ENCODE data around the gene ODAPH.
"Not testable (repeated sequence)": the region's sequence is repeated elsewhere in the genome, so short reads cannot be mapped to it uniquely, and the experiment has no call there.

The ODAPH gene, protein sequence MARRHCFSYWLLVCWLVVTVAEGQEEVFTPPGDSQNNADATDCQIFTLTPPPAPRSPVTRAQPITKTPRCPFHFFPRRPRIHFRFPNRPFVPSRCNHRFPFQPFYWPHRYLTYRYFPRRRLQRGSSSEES

DNA sequence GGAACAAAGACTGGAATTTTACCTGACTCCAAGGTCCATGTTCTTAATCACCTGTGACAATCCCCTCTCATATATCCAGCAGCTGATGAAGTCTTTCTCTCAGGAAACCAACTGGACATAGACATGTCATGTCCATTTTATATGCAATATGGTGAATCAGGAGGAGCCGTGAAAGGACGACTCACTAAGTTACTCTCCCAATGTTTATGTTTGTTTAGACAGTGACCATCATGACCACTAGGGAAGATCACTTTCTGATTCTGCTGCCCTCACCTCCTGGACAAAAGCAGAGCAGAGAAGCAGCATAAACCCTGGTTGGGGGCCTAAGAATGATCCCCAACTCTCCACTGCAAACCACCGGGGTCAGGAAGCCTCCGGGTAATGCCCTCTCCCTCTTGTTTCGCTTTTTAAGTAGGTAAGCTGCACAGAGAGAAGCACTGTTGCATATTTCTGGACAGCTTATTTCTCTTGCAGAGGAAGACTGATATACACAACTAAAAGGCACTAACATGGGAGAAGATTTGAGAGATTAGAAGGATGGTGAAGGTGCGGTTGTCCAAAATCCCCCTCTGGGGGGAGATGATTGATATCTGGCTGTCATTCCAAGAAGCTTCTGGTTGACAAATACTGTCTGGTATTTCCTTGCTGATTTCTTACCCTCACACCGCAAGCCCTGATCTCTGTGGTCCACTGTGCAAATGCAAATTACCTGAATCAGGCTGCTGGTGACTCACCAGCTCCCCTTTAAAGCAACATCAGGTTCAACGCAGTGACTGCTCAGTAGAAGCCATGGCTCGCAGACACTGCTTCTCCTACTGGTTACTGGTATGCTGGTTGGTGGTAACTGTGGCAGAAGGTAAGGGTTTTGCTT, at the start of gene ODAPH:
Gene ODAPH (plus strand): TSS at position 773 of the 871 bp plus-strand sequence. CDS start 17 bp downstream, at position 790.
- no peak for DNase-seq

DNA sequence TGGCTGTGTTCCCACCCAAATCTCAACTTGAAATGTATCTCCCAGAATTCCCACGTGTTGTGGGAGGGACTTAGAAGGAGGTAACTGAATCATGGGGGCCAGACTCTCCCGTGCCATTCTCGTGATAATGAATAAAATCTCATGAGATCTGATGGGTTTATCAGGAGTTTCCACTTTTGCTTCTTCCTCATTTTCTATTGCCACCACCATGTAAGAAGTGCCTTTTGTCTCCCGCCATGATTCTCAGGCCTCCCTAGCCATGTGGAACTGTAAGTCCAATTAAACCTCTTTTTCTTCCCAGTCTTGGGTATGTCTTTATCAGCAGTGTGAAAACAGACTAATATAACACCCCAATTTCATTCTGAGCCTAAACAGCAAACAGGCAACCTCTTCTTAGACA, 46.3 kb upstream of the ODAPH start:
- peak; percentile 22 for DNase-seq

DNA sequence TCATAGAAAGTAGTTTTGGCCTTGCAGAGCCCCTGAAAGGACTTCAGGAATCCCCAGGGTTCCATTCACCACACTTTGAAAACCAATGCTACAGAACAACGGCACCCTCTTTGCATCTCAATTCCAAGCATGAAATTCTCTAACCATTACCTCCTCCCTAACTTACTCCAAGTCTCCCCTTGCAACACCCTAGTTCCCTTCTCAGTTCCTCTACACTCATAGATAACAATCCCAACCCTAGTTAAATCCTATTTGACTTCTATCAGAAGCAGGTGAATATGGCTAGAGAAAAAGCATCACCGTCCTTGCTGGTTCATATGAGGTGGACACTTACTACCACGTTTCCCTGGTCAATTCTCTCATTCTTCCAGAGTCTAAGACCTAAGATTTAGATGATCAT, 44.0 kb upstream of the ODAPH start:
- DNase-seq, result no peak

DNA sequence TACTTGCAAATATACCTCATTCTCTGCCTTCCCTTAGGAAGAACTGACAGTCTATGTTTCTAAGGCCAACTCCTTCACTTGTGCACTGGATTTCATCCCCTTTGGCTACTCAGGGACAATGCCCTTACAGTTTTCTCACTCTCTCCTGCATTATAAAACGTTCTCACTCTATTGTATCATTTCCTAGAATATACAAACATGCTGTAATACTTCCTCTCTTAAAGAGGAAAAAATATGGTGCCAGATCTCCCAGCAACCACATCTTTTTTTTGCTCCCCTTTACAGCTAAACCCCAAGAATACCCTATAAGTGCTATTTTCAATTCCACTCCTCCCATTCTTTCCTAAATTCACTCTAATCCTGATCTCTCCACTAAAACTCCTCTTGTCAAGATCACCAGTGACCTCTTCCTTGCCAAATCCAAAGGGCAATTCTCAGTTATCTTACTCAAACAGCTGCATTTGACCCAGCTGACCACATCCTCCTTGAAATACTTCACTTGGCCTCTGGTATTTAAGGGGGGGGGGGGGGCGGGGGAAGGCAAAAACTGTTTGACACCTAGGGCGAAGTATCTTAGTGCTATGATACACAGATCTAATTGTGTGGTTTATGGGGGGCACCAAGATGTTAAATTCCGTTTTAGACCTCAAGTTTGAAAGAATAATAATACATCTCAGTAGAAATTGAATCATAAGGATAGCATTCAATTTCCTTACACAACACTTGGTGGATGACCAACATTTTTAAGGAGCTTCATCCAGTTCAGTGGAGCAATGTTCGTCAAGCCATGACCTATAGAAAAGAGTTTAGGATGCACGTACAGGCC, 43.3 kb upstream of the ODAPH start:
- peak; percentile 93 for DNase-seq

DNA sequence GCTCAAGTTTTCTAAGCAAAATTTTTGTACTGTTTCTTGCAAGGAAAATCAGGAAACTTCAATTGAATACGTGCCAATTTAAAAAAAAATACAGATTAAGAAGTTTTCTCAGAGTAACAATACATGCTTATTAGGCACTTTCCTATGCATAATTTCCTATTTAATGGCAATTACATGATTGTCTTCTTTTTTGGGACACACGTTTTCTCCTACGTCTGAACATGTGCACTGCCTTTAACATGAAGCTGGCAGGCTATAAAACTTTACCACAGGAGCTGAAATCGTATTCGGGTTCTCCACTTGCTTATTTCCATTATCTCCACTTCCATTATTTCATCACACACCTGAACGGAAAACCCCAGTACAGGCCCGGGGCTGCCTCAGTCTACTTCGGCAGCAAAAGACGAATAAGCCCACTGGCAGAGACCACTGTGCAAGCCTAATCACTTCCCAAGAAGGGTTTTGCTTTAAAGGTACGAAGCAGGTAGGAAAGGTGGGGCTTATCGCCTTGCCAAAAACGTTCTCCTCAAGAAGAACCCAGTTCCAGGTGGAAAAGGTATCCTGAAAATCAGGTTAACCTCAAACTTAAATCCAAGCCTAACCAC, 42.2 kb upstream of the ODAPH start:
- peak; percentile 30 for DNase-seq

DNA sequence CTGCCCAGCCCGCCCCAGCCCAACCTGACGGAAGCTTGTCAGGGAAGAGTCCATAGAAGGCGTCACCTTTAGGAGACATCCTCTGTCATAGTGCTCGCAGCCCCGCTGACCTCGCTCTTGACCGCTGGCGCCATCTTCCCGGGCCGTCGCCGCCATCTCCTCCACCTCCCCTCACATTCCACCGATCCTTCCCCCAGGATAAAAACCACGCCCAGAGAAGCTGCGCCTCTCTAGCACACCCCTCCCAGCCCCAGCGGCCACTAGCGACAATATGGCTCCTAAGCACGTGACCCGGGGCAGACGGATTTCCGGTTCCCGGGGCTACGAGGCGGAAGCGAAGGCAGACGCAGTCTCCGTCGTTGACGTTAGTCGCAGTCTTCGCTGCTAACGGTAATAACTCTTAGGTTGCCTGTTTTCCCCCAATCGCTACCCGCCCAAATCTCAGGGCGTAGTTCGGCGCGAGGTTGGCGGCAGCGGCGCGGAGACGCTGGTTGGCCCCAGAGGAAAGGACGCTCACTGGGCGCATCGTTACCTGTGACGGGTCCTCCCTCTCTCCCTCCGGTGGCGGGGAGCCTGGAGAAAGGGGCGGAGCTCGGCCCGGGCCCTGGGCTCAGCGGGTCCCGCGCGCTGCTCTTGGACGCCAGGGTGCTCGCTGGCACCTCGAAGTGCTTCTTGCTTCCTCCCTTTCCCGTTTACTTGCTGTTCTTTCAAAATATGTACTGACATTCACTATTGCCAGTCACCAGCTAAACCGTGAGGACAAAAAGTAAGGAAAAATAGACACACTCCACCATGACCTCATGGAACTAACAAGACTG, 41.5 kb upstream of the ODAPH start, which contains the start of the genes RCHY1 and THAP6:
Gene RCHY1 (minus strand): TSS at position 273 of the 818 bp plus-strand sequence. CDS start 117 bp downstream, at position 156.
Gene THAP6 (plus strand): TSS at position 343 of the 818 bp plus-strand sequence. CDS start 980 bp downstream, outside the sequence.
- DNase-seq, result peak; percentile 98

DNA sequence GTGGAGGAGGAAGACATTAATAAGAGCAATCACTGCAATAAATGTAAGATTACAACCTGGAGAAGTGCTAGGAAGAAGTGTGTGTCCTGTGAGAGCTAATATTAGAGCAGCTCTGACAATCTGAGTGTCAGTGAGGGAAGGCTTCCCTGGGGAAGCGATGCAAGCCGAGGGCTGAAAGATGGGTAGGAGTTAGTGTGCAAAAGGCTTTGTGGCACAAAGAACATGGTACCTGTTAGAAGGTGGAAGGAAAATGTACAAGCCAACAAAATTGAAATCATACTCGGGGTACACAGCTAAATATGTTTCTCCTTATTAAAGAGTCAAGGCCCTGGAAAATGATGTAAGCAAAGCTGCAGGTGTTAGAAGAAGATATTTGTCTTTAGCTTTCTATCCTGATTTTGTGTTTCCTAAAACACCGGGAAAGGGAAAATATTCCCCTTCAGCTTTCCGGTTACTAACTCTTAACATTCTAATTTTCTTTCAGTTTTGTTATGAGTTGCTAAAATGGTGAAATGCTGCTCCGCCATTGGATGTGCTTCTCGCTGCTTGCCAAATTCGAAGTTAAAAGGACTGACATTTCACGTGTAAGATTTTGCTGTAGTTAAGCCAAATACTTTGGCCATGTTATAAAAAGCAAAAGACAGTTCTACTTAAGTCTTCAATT, 40.8 kb upstream of the ODAPH start:
- DNase-seq, result peak; percentile 9

DNA sequence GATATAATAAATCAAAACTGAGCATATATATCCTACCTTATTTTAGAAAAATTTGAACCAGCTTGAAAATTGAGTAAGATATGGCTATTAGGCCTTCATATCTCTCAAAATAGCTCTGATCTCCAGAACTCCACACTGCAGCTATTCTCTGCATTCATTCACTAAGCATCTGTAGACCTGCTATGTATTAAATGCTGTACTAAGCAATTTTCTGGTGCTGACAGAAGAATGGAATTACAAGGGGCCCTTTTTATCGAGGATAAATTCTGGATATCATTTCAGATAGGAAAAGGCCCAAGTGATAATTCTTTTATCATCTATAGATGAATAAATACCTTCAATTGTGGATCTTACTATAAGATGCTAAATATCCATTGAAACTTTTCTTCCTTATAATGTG, 39.7 kb upstream of the ODAPH start:
- DNase-seq, result no peak

DNA sequence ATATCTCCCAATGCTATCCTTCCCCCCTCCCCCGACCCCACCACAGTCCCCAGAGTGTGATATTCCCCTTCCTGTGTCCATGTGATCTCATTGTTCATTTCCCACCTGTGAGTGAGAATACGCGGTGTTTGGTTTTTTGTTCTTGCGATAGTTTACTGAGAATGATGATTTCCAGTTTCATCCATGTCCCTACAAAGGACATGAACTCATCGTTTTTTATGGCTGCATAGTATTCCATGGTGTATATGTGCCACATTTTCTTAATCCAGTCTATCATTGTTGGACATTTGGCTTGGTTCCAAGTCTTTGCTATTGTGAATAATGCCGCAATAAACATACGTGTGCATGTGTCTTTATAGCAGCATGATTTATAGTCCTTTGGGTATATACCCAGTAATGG, 36.4 kb upstream of the ODAPH start:
- DNase-seq, result not testable (repeated sequence)

DNA sequence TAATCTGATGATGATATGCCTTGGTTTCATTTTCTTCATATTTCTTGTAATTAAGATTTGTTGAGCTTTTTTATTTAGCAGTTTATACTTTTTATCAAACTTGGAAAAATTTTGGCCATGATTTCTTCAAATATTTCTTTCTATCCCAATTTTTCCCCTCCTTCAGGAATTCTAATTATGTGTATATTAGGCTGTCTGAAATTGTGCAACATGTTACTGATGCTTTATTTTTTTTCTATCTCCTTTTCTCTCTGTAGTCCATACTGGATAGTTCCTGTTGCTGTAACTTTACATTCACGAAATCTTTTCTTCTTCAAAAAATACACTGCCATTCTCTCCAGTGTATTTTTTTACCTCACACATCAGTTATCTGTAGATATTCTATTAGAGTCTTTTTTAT, 30.8 kb upstream of the ODAPH start:
- no peak for DNase-seq

DNA sequence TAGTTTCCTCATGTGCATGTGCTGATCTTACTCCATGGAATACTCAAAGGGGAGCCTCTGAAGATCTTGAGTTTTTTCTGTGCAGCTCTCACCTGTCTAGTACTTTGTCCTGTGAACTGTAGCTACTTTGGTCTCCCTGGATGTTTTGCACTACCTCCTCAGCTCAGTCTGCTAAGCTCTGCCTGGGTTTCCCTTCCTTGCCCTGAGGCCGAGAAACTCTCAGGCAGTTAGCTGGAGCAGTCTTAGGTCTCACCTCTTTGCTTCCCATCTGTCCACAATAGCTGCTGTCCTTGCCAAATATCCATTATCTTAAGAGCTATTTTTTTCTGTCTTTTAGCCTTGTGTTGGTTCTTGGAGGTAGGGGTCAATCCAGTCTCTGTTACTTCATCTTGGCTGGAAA, 30.0 kb upstream of the ODAPH start:
- DNase-seq, result no peak

DNA sequence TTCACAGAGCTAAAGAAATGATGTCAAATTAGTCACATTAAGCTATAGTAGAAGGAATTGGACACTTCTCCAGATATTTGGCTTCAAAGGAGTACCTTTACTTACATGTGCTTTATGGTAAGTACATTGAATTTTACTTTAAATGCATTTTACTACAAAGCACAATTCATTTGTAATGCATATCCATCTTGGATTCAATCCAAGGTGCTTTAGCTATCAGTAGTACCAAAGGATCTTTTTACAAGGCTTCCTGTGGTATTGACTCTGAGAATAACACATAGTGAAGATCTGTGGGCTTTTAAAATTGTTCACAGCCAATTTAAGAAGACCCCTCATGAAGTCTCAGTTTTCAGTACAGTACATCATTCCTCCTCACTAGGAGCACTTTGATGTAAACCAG, 28.4 kb upstream of the ODAPH start:
- DNase-seq, result no peak

DNA sequence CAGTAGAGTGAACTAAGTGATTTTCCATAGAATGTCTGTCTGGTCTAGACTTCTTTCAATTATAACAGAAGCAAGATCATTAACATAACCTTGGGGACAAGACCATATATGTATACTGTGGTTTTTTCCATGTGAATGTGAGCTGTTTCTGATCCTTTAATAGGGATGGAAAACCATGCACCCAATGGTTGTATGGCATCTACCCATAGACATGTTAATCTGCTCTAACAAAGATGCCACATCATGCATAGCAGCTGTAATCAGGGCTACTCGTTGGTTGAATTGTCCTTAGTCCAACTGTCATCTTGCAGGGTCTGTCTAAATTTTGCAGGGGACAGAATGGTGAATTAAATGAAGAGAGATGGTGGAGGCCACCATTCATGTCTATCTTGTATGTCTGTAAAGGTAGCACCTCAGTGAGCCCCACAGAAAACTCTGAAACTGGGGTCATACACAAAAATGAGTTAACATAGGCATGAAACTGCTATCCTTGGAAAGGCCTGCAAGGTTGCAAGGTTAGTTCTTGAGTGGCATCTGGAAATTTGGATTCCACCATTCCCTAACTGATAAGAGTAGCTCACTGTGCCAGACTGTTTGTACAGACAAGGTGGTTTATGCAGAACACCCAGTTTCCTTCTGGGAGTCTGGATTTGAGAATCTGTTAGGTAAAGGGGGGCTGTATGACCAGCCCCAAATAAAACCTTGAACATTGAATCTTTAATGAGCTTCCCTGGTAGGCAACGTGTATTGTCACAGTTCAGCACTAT, 25.1 kb upstream of the ODAPH start:
- DNase-seq, result no peak

DNA sequence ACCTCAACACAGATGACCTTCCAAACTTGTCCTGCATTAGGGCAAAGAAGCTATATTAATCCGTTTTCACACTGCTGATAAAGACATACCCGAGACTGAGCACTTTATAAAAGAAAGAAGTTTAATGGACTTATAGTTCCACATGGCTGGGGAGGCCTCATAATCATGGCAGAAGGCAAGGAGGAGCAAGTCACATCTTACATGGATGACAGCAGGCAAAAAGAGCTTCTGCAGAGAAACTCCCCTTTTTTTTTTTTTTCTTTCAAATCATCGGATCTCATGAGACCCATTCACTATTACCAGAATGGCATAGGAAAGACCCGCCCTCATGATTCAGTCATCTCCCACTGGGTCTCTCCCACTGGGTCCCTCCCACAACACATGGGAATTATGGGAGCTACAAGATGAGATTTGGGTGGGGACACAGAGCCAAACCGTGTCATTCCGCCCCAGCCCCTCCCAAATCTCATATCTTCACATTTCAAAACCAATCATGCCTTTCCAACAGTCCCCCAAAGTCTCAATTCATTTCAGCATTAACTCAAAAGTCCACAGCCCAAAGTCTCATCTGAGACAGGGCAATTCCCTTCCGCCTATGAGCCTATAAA, 24.2 kb upstream of the ODAPH start:
- DNase-seq, result not testable (repeated sequence)

DNA sequence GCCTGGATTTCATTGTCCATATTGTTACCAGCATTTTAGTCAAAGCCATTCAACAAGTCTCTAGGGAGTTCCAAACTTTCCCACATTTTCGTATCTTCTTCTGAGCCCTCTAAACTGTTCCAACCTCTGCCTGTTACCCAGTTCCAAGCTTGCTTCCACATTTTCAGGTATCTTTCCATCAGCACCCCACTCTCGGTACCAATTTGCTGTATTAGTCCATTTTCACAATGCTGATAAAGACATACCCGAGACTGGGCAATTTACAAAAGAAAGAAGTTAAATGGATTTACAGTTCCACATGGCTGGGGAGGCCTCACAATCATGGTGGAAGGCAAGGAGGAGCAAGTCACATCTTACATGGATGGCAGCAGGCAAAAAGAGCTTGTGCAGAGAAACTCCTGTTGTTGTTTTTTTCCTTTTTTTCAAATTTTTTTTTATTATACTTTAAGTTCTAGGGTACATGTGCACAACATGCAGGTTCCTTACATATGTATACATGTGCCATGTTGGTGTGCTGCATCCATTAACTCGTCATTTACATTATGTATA, 22.5 kb upstream of the ODAPH start:
- not testable (repeated sequence) for DNase-seq

DNA sequence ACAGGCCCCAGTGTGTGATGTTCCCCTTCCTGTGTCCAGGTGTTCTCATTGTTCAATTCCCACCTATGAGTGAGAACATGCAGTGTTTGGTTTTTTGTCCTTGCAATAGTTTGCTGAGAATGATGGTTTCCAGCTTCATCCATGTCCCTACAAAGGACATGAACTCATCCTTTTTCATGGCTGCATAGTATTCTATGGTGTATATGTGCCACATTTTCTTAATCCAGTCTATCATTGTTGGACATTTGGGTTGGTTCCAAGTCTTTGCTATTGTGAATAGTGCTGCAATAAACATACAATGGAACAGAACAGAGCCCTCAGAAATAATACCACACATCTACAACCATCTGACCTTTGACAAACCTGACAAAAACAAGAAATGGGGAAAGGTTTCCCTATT, 21.9 kb upstream of the ODAPH start:
- DNase-seq, result not testable (repeated sequence)

DNA sequence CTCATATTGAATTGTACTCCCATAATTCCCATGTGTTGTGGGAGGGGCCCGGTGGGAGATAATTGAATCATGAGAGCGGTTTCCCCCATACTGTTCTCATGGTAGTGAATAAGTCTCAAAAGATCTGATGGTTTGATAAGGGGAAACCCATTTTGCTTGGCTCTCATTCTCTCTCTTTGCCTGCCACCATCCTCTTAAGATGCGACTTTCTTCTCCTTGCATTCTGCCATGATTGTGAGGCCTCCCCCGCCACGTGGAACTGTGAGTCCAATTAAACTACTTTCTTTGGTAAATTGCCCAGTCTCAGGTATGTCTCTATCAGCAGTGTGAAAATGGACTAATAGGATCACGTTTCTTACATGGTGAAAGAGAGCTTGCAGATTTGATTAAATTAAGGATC, 18.6 kb upstream of the ODAPH start:
- DNase-seq, result not testable (repeated sequence)

DNA sequence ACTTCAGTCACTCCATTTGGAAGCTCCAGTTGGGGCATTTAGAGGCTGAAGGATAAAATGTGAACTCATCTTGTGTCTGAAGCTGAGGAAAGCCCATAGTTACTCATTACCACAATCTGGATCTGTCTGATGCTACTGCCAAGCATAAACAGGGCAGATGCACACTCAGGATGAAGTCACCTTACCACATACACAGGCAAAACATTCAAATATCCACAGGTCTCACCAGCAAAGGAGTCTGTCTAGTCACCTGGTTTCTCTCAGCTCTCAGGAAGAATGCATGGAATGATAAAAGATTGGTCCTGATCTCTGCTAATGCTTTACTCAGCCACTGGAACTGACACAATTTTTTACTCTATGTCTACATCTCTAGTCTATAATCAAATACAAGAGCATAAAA, 13.0 kb upstream of the ODAPH start:
- no peak for DNase-seq

DNA sequence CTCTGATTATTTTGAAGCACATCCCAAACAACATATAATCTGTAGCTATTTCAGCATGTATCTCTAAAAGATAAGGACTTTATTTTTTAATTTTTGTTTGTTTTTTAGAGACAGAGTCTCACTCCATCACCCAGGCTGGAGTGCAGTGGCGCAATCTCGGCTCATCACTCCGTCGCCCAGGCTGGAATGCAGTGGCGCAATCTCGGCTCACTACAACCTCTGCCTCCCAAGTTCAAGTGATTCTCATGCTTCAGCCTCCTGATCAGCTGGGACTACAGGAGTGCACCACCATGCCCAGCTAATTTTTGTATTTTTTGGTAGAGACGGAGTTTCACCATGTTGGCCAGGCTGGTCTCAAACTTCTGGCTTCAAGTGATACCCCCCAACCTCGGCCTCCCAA, 11.6 kb upstream of the ODAPH start:
- DNase-seq, result not testable (repeated sequence)

DNA sequence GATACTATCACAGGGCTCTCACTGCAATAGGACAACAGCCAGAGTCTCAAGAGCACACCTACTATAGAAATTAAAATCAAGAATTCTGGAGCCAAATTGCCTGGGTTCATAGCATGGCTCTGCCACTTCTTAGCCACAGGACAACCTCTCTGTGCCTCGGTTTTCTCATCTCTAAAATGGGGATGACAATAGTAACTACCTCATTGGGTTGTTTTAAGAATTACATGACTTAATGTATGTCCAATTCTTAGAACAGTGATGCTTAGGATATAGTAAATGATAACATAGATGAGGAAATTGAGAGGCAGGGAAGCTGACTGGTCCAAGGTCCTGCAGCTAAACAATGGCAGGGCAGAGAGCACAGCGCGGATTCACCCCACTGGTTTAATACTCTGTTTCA, 11.0 kb upstream of the ODAPH start:
- DNase-seq, result no peak

All from hematopoietic multipotent progenitor cell treated with erythropoietin and hydrocortisone succinate and interleukin-3 and kit ligand, for 4 days (in vitro differentiated cells).